ENCODE measurements around the gene CACFD1.

The CACFD1 gene

GRCh38 chr9:133496861-133497842 lies 37.4 kb downstream of the CACFD1 start:
- DNase-seq (ENCODE audit: low read depth in 2 of 3, low spot score in 1 of 3), result no peak

GRCh38 chr9:133499132-133499891 lies 39.5 kb downstream of the CACFD1 start:
- no peak for DNase-seq (ENCODE audit: low read depth in 2 of 3, low spot score in 1 of 3)

GRCh38 chr9:133499892-133500270 lies 40.1 kb downstream of the CACFD1 start:
- no peak for DNase-seq (ENCODE audit: low read depth in 2 of 3, low spot score in 1 of 3)

- DNase-seq (ENCODE audit: low read depth in 2 of 3, low spot score in 1 of 3), result no peak
Observed at GRCh38 chr9:133502112-133502511, 42.3 kb downstream of the CACFD1 start.

GRCh38 chr9:133505186-133505830 lies 45.5 kb downstream of the CACFD1 start:
- no peak for DNase-seq (ENCODE audit: low read depth in 2 of 3, low spot score in 1 of 3)

- no peak for DNase-seq (ENCODE audit: low read depth in 2 of 3, low spot score in 1 of 3)
Observed at GRCh38 chr9:133505901-133506652, 46.3 kb downstream of the CACFD1 start.

- DNase-seq (ENCODE audit: low read depth in 2 of 3, low spot score in 1 of 3), result no peak
Observed at GRCh38 chr9:133506653-133507038, 46.9 kb downstream of the CACFD1 start.

GRCh38 chr9:133507246-133507965 lies 47.6 kb downstream of the CACFD1 start:
- DNase-seq (ENCODE audit: low read depth in 2 of 3, low spot score in 1 of 3), result no peak

GRCh38 chr9:133508046-133508445 lies 48.3 kb downstream of the CACFD1 start:
- DNase-seq (ENCODE audit: low read depth in 2 of 3, low spot score in 1 of 3), result no peak

GRCh38 chr9:133509179-133510083 lies 49.7 kb downstream of the CACFD1 start:
- no peak for DNase-seq (ENCODE audit: low read depth in 2 of 3, low spot score in 1 of 3)

- no peak for DNase-seq (ENCODE audit: low read depth in 2 of 3, low spot score in 1 of 3)
Observed at GRCh38 chr9:133510926-133511505, 51.2 kb downstream of the CACFD1 start.

- no peak for DNase-seq (ENCODE audit: low read depth in 2 of 3, low spot score in 1 of 3)
Observed at GRCh38 chr9:133511607-133512006, 51.8 kb downstream of the CACFD1 start.

- DNase-seq (ENCODE audit: low read depth in 2 of 3, low spot score in 1 of 3), result no peak
Observed at GRCh38 chr9:133512253-133513213, 52.8 kb downstream of the CACFD1 start.

- DNase-seq (ENCODE audit: low read depth in 2 of 3, low spot score in 1 of 3), result no peak
Observed at GRCh38 chr9:133513214-133514100, 53.7 kb downstream of the CACFD1 start.

GRCh38 chr9:133514460-133515239 lies 54.9 kb downstream of the CACFD1 start:
- DNase-seq (ENCODE audit: low read depth in 2 of 3, low spot score in 1 of 3), result no peak

- DNase-seq (ENCODE audit: low read depth in 2 of 3, low spot score in 1 of 3), result no peak
Observed at GRCh38 chr9:133515240-133515610, 55.4 kb downstream of the CACFD1 start.

Measured in stimulated activated CD4-positive, alpha-beta T cell treated with anti-CD3 and anti-CD28 coated beads, Interleukin-12 subunit alpha, Interleukin-12 subunit beta, amount 100 ng/mL, for 48 hours (primary cell).